GM18499 (cell line): ENCODE data around the gene RTL5.

Experiments used
- ATAC-seq: cut with Tn5 transposase; IDR thresholded peaks from one replicate; pipeline ENCODE4 v1.9.1; 2021; ENCODE audit warnings: moderate number of reproducible peaks; ENCODE audit not compliant: insufficient read depth, unreplicated experiment

Gene RTL5

GRCh38 chrX:72110876-72111708 is 20.6 kb downstream of the RTL5 start:
- no peak for ATAC-seq

- ATAC-seq: no peak
These were observed 21.5 kb downstream of the RTL5 start for GRCh38 chrX:72110051-72110875.

DNA sequence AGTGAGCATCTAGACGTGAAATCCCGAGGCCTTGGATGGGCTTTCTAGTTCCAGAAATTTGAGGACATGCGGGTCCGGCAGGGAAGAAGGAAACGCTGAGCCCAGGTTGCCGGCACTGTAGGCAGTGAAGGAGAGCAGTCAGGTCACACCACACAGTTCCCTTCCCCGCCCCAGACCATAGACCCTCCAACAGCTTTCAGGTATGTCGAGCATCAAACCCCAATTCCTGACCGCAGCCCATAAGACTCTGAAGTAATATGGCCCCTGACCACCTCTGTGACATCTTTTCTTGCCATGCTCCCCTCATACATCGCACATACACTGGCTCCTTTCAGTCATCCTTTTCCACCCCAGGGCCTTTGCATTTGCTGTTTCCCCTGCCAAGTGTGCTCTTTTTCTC is 23.0 kb downstream of the RTL5 start:
- no peak for ATAC-seq

DNA sequence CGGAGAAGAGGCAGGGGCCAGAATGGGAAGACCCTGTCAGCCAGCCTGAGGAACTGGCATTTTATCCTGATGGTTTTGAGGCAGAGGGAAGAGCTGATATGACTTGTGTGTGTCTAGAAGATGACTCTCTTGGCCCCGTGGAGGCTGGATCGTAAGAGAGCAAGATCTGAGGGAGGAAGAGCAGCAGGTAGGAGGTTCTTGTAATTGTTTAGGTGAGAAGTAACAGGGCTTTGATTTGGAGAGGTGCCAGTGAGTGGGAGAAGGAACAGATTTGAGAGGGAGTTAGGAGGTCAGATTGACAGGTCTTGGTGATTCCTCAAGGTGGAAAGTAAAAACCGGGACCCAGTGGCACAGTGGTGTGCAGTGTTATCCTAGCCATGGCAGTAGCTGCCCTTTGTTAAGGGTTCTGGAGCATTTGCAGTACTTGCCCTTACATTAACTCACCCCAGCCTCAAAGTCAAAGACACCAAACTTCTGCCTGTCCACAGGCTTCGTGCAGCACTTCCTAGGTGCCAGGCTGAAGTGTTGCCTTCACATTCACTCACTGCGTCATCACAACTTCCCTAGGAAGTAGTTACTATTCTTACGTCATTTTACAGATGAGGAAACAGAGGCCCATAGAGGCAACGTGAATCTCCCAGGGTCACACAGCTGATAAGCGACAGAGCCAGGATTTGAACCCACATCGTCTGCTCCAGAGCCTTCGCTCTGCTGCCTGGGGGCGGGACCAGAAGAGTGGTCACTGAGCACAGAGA is 23.7 kb downstream of the RTL5 start:
- no peak for ATAC-seq

DNA sequence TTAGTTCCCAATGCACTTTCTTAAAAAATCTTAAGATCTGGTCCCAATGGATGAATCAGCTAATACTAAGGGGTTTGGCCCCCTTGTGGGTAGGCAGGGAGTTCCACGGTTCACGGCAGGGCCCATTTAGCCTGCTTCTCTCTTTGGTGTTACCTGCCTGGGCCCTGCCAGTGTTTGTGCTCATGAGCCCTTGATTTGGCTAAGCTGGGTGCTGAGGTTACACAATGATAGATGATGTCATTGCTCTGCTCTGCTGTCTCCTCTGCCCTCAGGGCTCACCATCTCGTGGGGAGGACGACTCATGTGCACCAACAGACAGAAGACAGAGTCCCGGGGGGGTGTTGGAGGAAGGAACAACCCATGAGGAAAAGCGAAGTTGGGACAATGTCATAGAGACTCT is 24.4 kb downstream of the RTL5 start:
- no peak for ATAC-seq

DNA sequence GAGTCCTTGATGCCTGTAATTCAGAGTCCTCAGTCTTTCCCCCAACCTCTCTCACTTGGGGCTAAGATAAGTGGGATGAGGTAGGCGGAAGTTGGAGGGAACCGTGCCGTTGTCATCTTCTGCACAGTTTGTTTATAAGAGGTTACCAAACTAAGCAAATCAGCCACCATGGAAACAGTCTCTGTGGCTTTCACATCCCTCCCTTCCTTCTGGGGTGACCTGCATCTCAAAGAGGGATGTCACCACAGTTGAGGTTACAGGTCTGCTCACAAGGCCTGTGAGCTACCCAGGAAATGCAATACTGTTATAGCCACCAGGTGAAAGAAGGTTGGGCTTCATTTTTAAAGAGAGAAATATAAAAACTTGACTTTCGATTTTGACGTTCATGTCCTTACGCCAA is 26.3 kb downstream of the RTL5 start:
- no peak for ATAC-seq

GRCh38 chrX:72102760-72103159 is 29.0 kb downstream of the RTL5 start:
- ATAC-seq: no peak

DNA sequence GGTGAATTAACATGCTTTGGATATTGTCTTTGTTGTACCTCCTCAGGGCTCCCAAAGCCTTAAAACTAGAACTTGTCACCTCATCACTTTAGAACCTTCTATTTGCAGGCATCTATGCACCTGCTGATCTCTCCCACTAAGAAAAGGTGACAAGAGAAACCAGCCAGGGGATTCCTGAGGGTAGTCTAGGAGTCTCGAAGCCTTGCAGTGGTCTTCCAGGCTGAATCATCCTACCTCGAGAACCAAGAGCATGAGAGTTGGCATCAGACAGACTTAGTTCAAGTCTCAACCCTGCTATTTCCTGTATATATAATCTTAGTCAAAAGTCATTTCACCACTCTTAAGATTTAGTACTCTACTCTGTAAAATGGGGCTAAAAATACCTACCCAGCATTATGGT is 29.6 kb downstream of the RTL5 start:
- ATAC-seq: no peak

DNA sequence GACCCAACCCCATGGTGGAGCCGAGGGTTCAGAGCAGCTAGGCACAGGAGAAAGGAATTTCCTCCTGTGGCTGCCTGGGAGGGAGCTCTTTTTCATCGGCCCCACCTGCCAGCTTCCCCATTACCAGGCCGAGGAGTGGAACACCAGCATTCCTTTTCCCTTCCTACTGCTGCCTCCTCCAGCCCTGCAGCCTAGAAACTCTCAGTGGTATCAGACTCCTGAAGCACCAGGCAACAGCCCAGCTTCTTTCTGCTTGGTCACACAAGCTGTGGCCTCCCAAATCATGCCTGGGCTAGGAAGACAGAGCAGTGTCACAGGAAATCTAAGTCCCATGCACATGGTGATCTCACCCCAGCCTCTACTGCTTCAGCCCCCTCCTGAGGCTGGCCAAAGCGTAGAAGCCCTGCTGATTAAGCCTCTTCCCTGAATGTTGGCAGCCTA is 30.1 kb downstream of the RTL5 start:
- ATAC-seq: no peak

GRCh38 chrX:72100824-72101351 is 30.8 kb downstream of the RTL5 start:
- peak; percentile 78 for ATAC-seq

GRCh38 chrX:72100051-72100755 is 31.5 kb downstream of the RTL5 start:
- ATAC-seq: no peak

DNA sequence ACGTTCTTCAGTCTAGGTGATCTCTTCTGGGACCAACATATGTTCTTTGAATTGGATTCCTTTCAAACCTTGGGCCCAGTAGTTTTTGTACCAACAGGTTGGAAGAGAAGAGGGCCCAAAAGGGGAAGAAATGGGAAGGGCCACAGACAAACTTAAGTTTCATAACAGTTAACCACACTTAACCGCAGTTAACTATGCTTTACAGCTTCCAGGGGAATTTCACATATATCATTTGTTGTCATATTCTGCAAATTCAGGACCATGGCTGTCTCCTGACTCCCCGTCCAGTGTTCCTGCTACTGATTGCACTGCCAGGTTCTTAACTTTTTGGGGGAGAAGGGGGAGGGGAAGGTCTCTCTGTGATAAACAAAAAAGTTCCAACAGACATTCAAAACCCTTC is 34.6 kb downstream of the RTL5 start:
- ATAC-seq: no peak

DNA sequence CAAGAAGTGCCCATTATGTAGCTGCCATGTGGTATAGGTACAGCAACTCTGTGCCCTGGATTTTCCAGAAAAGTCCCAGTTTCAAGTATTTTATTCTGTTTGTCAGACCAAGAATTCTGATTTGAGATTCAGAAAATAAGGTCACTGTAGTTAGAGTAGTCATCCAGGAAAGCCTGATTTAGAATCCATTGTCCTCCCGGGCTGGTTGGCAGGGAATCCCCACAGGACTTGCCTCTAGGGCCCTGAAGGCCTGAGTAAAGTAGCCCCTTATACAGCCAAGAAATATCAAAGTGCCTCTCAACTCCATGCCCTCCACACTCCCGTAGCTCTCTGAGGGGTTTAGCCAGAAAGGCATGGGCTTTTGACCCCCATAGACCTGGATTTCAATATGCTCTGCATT is 36.3 kb downstream of the RTL5 start:
- ATAC-seq: no peak

GRCh38 chrX:72094894-72095293 is 36.8 kb downstream of the RTL5 start:
- peak; percentile 61 for ATAC-seq

- no peak for ATAC-seq
These were observed 42.5 kb downstream of the RTL5 start for GRCh38 chrX:72089254-72089653.

GRCh38 chrX:72088761-72089160 is 43.0 kb downstream of the RTL5 start:
- no peak for ATAC-seq

DNA sequence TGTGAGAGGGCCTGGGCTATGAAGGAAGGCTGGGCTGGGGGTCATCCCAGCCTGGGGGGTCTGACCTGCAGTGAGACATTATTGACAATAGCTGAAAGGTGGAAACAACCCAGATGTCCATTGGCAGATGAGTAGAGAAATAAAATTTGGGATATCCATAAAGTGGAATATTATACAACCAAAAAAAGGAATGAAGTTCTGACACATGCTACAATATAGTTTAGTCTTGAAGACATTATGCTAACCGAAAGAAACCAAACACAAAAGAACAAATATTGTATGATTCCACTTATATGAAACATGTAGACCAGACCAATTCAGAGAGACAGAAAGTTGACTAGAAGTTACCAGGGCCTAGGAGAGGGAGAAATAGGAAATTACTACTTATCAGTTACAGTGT is 44.7 kb downstream of the RTL5 start:
- ATAC-seq: no peak

- ATAC-seq: no peak
These were observed 47.6 kb downstream of the RTL5 start for GRCh38 chrX:72084114-72084513.

DNA sequence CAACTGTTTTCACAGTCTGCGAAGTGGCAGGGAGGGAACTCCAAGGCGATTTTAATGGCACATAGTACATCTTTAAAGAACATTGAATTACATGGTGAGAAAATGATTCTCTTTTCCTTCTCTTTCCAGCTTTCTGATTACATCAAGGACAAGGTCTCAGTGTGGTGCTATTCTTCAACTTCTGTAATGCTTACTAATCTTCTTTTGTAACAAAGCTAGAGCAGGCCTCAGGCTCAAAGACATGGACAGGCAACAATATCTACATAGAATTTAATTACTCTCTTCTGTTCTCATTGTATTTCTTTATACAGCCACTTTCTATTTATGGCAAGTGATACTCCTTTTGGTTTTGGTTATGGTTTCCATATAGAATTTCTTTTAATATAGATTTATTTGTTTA is 48.4 kb downstream of the RTL5 start:
- ATAC-seq: no peak
